OCI-LY1 (cell line): ENCODE results near the gene SLC14A1.

ENCODE experiments used
- CTCF ChIP-seq: fragments of 200-600 bp; sonication (generic), shearing (Covaris generic); IDR thresholded peaks from 2 replicates; pipeline ENCODE4 v1.5.1; 2017; ENCODE audit warnings: mild to moderate bottlenecking, antibody characterized with exemption, low read length, moderate library complexity, mixed read lengths
- EZH2 ChIP-seq: fragments of 200-600 bp; sonication (generic), shearing (Covaris generic); IDR thresholded peaks from 2 replicates; pipeline ENCODE4 v1.8.0; 2017; ENCODE audit warnings: borderline replicate concordance, mixed run types, mild to moderate bottlenecking, antibody characterized with exemption, low read length, moderate library complexity, mixed read lengths

GRCh38 chr18:45726603-45727002 is 2.6 kb downstream of the SLC14A1 start:
- TF ChIP-seq CTCF (no peak), EZH2 (no peak)
